K562 (cell line): ENCODE results near the gene ATXN1. TPM values are rescaled to one million over a fixed set of nuclear protein-coding genes. Genes with fewer than 3 reads are reported as not detected.

Experiments used
- ATAC-seq: fragments of 200-7000 bp; cut with Tn5 transposase; 3 replicates; pipeline ENCODE4 v1.9.1; 2020; ENCODE audit warnings: moderate library complexity
- BruUV-seq: library from RNA; stranded (reverse); fragments of 400-500 nt; replicated peaks from 2 replicates; lab custom pipeline; 2021; lab: Mats Ljungman, UMichigan
- CTCF ChIA-PET: fragments of 300-600 bp; formaldehyde crosslinking; extraction: SDS; loops from one replicate; lab custom pipeline; 2021; ENCODE audit warnings: low intra/inter-chr PET ratio; lab: Yijun Ruan, JAX
- POLR2A ChIA-PET: fragments of 300-600, 350-650 bp; sonication (Branson Sonifier 250); formaldehyde crosslinking; extraction: SDS; loops from one replicate; lab custom pipeline; 2021; ENCODE audit warnings: antibody characterized with exemption, inconsistent platforms; lab: Yijun Ruan, JAX
- DNase-seq, 4 experiments: peaks; one replicate each; pipeline versions ENCODE4 v3.0.0 to v3.0.0-alpha.2; 2011 to 2018; ENCODE audit warnings: low spot score in 3 of 4, mixed read lengths in 3 of 4; ENCODE audit errors: extremely low read depth in 1 of 4
- FAIRE-seq: peaks from 2 replicates; lab custom pipeline; 2011; peaks lifted over from hg19 to GRCh38; lab: Jason Lieb, UNC
- H2AFZ ChIP-seq: 2 replicates; pipeline ENCODE4 v1.6.0; 2011; ENCODE audit warnings: low read depth, low read length, control low read depth, inconsistent platforms
- H3K27ac ChIP-seq: fragments of 200-600 bp; 3 replicates; pipeline ENCODE4 v1.8.0; 2011; ENCODE audit warnings: low read depth, mild to moderate bottlenecking, control low read depth, inconsistent platforms, low read length, moderate library complexity, mixed read lengths; ENCODE audit errors: extremely low read depth
- H3K27me3 ChIP-seq, 2 experiments: fragments of 300-600 bp in 1 of 2; 2 replicates in 1 of 2; 3 replicates in 1 of 2; pipeline versions ENCODE4 v1.6.0 to v1.8.0; 2011; ENCODE audit warnings: inconsistent platforms in 2 of 2, low read length in 2 of 2, mild to moderate bottlenecking in 1 of 2, mixed read lengths in 1 of 2, moderate library complexity in 1 of 2; ENCODE audit not compliant: control insufficient read depth in 2 of 2, insufficient read depth in 2 of 2
- H3K36me3 ChIP-seq: fragments of 300-600 bp; 3 replicates; pipeline ENCODE4 v1.8.0; 2011; ENCODE audit warnings: mild to moderate bottlenecking, low read length, inconsistent platforms; ENCODE audit not compliant: control insufficient read depth, insufficient read depth
- H3K4me1 ChIP-seq, 2 experiments: fragments of 200-600 bp in 1 of 2; replicated peaks in 1 of 2; 2 replicates in 1 of 2; 3 replicates in 1 of 2; pipeline versions ENCODE4 v1.5.1 to v1.8.0; 2011; ENCODE audit warnings: inconsistent platforms in 2 of 2, low read length in 2 of 2, mild to moderate bottlenecking in 1 of 2, mixed read lengths in 1 of 2, moderate library complexity in 1 of 2; ENCODE audit not compliant: control insufficient read depth in 2 of 2, insufficient read depth in 2 of 2
- H3K4me2 ChIP-seq: 2 replicates; pipeline ENCODE4 v1.6.1; 2011; ENCODE audit warnings: low read length, control low read depth, inconsistent platforms, mixed read lengths; ENCODE audit not compliant: insufficient read depth
- H3K4me3 ChIP-seq: fragments of 200-600 bp; sonication (generic), shearing (Covaris generic); 2 replicates; pipeline ENCODE4 v1.5.1; 2016; ENCODE audit warnings: control low read depth, inconsistent platforms
- H3K79me2 ChIP-seq: fragments of 200-600 bp; 3 replicates; pipeline ENCODE4 v1.8.0; 2011; ENCODE audit warnings: low read length, inconsistent platforms; ENCODE audit not compliant: control insufficient read depth, insufficient read depth
- H3K9ac ChIP-seq, 2 experiments: 2 replicates each; pipeline versions ENCODE4 v1.6.0 to v1.6.1; 2011; ENCODE audit warnings: low read depth in 2 of 2, low read length in 2 of 2, control low read depth in 1 of 2, inconsistent platforms in 1 of 2, mild to moderate bottlenecking in 1 of 2, mixed read lengths in 1 of 2; ENCODE audit not compliant: insufficient read depth in 1 of 2
- H3K9me1 ChIP-seq: one replicate; pipeline ENCODE4 v1.6.0; 2011; ENCODE audit warnings: inconsistent platforms, mild to moderate bottlenecking, low read length, moderate library complexity; ENCODE audit not compliant: control insufficient read depth, insufficient read depth
- H3K9me3 ChIP-seq: replicated peaks from 2 replicates; pipeline ENCODE4 v1.5.1; 2011; ENCODE audit warnings: low read depth, low read length, inconsistent platforms; ENCODE audit not compliant: control insufficient read depth, insufficient read depth
- H4K20me1 ChIP-seq: replicated peaks from 2 replicates; pipeline ENCODE4 v1.6.1; 2011; ENCODE audit warnings: low read length, inconsistent platforms, mixed read lengths; ENCODE audit not compliant: control insufficient read depth, insufficient read depth
- ZNF561 ChIP-seq: fragments of 450-650 bp; formaldehyde crosslinking; conservative IDR thresholded peaks from 2 replicates; pipeline ENCODE4 v1.4.0; 2020; ENCODE audit warnings: mild to moderate bottlenecking, moderate library complexity
- WGBS: fragments of 100-300 bp; shearing (Covaris generic); methylation state at CpG from one replicate; pipeline ENCODE4 v1.1.6; 2016; ENCODE audit warnings: low coverage, mixed read lengths; ENCODE audit not compliant: insufficient coverage; ENCODE audit errors: missing lambda C conversion rate; 5-methylcytosine and 5-hydroxymethylcytosine counted together
- in situ Hi-C: fragments of 300-500 bp; cut with MboI; formaldehyde crosslinking; loops from 4 replicates; pipeline ENCODE4 v1.15.0; 2018; ENCODE audit warnings: inconsistent platforms, mixed read lengths
- intact Hi-C: fragments of 100-400 bp; cut with micrococcal nuclease; formaldehyde crosslinking; loops from 2 replicates; pipeline ENCODE4 v1.14.2; 2022
- polyA plus RNA-seq, 8 experiments: library from polyadenylated mRNA; depleted of rRNA in 4 of 8; stranded (reverse) in 5 of 8; unstranded in 3 of 8; fragments of >200 nt; fragmentation: Nextera tagmentation in 2 of 8; fragmentation: Illumina TruSeq in 1 of 8; extraction: Ambion mirVana in 2 of 8; extraction: Trizol in 1 of 8; gene quantifications; 2 replicates each; pipeline versions ENCODE4 v1.2.1 to v1.2.3, GENCODE V29; 2011 to 2014; ENCODE audit warnings: inconsistent platforms in 1 of 8, missing spikeins in 1 of 8
- total RNA-seq, 7 experiments: library from RNA; depleted of rRNA in 6 of 7; stranded (reverse); fragments of >200 nt in 6 of 7; fragmentation: Illumina TruSeq in 2 of 7; extraction: Trizol in 2 of 7; gene quantifications; 2 replicates each; pipeline versions ENCODE4 v1.2.1 to v1.2.3, GENCODE V29; 2011 to 2021; ENCODE audit warnings: low replicate concordance in 1 of 7
- TF ChIP-seq, protein P1 (sequence below), 2 experiments: fragments of 450-650 bp; IDR thresholded peaks; 2 replicates each; pipeline ENCODE4 v1.6.1; 2018; ENCODE audit warnings: mild to moderate bottlenecking in 2 of 2, low read depth in 1 of 2; ENCODE audit not compliant: partially characterized antibody in 2 of 2
- TF ChIP-seq, protein P2 (sequence below): fragments of 450-650 bp; IDR thresholded peaks from 2 replicates; pipeline ENCODE4 v1.6.1; 2016; ENCODE audit warnings: mild to moderate bottlenecking, moderate library complexity

ATXN1 gene
- total and polyA plus RNA-seq, 9 of the 15 experiments (the other 6 are each of a cell fraction or from before 2014, with no cell fraction given): under 0.01 to 1.2 (median 0.58) TPM

DNA sequence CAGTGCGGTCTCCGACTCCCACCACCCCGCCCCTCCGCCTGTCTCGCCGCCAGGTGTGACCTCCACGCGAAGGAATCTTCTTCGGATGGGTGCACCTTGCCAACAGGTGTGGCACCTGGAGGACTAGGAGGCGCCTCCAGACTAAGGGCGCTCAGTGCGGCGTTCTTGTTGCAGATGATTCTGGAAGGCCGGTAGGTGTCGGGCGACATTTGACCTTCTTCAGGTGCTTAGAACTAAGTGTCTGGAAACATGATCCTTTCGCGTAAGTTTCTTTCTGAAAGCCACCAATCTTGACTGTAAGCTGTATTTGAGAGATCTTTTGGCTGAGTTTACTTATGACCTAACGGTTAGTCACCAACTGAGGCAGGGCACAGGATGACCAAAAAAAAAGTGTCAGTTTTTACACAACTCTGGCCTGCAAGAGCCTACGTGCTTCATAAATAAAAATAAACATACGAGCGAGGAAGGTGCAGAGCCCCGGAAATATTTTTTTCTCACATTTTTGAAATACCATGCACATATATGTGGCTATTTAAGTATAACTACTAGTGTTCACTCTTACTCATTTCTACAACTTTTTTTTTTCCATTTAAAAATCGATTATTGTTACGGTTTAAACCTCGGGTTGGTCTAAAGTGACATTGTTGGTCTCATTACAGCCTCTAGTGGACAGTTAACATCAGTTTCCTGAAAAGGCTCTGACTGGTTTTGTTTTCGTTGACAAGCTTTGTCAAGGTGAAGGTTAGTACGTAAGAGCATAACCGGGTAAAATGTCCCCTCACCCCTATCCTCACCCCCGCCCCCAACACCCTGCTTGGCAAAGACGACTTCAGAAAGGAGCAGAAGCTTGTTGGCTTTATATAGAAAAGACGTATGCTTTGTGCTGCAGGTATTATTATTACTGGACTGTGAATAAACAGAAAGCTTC is 1.6 kb upstream of the ATXN1 start:
- no peak overlapping the region; a peak in 1 of 4 replicates for H3K9ac ChIP-seq
- 48% methylated on average over 32 of the region's 32 CpGs for WGBS
- BruUV-seq: no TSS peak
- no peaks in the 10 kb centered on the region for H3K79me2 ChIP-seq
- CTCF ChIA-PET: interaction anchor here (0.8 to 1.1 kb wide), 2 partner anchors 252 to 431 kb away, joined by 3 to 5 read pairs; no protein-coding TSS in a partner anchor
- H3K27me3 ChIP-seq: peaks cover 13 to 17% of the 10 kb centered on the region in 2 experiments; a peak in 4 of 5 replicates
- H3K4me2 ChIP-seq: no peak overlapping the region
- H3K27ac ChIP-seq: no peak overlapping the region
- ATAC-seq: 0 out of 3 replicates have a peak, but pooled peaks have one; percentile 16
- in situ Hi-C loops: no loop called here
- peaks cover 3 to 27% of the 10 kb centered on the region in 2 experiments; a peak in 3 of 5 replicates for H3K4me1 ChIP-seq
- intact Hi-C loops: loop anchor here (5.0 to 10.0 kb wide), 4 partner anchors 202 to 431 kb away; no protein-coding TSS in a partner anchor
- no peak overlapping the region for H2AFZ ChIP-seq
- DNase-seq: peak; percentile 61 to 67 (median 64)
- no peaks in the 10 kb centered on the region for H4K20me1 ChIP-seq
- no peaks in the 10 kb centered on the region for H3K9me3 ChIP-seq
- H3K36me3 ChIP-seq: no peaks in the 10 kb centered on the region
- H3K4me3 ChIP-seq: no peak overlapping the region
- H3K9me1 ChIP-seq: no peaks in the 10 kb centered on the region
- POLR2A ChIA-PET: interaction anchor here (0.6 to 1.5 kb wide), 4 partner anchors 8 to 198 kb away, joined by 3 to 6 read pairs (median 4); no protein-coding TSS in a partner anchor
- peak; percentile 88 for FAIRE-seq
- TF ChIP-seq, protein P1, sequence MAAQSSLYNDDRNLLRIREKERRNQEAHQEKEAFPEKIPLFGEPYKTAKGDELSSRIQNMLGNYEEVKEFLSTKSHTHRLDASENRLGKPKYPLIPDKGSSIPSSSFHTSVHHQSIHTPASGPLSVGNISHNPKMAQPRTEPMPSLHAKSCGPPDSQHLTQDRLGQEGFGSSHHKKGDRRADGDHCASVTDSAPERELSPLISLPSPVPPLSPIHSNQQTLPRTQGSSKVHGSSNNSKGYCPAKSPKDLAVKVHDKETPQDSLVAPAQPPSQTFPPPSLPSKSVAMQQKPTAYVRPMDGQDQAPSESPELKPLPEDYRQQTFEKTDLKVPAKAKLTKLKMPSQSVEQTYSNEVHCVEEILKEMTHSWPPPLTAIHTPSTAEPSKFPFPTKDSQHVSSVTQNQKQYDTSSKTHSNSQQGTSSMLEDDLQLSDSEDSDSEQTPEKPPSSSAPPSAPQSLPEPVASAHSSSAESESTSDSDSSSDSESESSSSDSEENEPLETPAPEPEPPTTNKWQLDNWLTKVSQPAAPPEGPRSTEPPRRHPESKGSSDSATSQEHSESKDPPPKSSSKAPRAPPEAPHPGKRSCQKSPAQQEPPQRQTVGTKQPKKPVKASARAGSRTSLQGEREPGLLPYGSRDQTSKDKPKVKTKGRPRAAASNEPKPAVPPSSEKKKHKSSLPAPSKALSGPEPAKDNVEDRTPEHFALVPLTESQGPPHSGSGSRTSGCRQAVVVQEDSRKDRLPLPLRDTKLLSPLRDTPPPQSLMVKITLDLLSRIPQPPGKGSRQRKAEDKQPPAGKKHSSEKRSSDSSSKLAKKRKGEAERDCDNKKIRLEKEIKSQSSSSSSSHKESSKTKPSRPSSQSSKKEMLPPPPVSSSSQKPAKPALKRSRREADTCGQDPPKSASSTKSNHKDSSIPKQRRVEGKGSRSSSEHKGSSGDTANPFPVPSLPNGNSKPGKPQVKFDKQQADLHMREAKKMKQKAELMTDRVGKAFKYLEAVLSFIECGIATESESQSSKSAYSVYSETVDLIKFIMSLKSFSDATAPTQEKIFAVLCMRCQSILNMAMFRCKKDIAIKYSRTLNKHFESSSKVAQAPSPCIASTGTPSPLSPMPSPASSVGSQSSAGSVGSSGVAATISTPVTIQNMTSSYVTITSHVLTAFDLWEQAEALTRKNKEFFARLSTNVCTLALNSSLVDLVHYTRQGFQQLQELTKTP (IDR thresholded peaks at IDR 0.05; ENCODE audit: low read depth in 1 of 2, partially characterized antibody in 2 of 2): no peak
- no peak for TF ChIP-seq ZNF561 (CRISPR knock-in tag)
- TF ChIP-seq, protein P2, sequence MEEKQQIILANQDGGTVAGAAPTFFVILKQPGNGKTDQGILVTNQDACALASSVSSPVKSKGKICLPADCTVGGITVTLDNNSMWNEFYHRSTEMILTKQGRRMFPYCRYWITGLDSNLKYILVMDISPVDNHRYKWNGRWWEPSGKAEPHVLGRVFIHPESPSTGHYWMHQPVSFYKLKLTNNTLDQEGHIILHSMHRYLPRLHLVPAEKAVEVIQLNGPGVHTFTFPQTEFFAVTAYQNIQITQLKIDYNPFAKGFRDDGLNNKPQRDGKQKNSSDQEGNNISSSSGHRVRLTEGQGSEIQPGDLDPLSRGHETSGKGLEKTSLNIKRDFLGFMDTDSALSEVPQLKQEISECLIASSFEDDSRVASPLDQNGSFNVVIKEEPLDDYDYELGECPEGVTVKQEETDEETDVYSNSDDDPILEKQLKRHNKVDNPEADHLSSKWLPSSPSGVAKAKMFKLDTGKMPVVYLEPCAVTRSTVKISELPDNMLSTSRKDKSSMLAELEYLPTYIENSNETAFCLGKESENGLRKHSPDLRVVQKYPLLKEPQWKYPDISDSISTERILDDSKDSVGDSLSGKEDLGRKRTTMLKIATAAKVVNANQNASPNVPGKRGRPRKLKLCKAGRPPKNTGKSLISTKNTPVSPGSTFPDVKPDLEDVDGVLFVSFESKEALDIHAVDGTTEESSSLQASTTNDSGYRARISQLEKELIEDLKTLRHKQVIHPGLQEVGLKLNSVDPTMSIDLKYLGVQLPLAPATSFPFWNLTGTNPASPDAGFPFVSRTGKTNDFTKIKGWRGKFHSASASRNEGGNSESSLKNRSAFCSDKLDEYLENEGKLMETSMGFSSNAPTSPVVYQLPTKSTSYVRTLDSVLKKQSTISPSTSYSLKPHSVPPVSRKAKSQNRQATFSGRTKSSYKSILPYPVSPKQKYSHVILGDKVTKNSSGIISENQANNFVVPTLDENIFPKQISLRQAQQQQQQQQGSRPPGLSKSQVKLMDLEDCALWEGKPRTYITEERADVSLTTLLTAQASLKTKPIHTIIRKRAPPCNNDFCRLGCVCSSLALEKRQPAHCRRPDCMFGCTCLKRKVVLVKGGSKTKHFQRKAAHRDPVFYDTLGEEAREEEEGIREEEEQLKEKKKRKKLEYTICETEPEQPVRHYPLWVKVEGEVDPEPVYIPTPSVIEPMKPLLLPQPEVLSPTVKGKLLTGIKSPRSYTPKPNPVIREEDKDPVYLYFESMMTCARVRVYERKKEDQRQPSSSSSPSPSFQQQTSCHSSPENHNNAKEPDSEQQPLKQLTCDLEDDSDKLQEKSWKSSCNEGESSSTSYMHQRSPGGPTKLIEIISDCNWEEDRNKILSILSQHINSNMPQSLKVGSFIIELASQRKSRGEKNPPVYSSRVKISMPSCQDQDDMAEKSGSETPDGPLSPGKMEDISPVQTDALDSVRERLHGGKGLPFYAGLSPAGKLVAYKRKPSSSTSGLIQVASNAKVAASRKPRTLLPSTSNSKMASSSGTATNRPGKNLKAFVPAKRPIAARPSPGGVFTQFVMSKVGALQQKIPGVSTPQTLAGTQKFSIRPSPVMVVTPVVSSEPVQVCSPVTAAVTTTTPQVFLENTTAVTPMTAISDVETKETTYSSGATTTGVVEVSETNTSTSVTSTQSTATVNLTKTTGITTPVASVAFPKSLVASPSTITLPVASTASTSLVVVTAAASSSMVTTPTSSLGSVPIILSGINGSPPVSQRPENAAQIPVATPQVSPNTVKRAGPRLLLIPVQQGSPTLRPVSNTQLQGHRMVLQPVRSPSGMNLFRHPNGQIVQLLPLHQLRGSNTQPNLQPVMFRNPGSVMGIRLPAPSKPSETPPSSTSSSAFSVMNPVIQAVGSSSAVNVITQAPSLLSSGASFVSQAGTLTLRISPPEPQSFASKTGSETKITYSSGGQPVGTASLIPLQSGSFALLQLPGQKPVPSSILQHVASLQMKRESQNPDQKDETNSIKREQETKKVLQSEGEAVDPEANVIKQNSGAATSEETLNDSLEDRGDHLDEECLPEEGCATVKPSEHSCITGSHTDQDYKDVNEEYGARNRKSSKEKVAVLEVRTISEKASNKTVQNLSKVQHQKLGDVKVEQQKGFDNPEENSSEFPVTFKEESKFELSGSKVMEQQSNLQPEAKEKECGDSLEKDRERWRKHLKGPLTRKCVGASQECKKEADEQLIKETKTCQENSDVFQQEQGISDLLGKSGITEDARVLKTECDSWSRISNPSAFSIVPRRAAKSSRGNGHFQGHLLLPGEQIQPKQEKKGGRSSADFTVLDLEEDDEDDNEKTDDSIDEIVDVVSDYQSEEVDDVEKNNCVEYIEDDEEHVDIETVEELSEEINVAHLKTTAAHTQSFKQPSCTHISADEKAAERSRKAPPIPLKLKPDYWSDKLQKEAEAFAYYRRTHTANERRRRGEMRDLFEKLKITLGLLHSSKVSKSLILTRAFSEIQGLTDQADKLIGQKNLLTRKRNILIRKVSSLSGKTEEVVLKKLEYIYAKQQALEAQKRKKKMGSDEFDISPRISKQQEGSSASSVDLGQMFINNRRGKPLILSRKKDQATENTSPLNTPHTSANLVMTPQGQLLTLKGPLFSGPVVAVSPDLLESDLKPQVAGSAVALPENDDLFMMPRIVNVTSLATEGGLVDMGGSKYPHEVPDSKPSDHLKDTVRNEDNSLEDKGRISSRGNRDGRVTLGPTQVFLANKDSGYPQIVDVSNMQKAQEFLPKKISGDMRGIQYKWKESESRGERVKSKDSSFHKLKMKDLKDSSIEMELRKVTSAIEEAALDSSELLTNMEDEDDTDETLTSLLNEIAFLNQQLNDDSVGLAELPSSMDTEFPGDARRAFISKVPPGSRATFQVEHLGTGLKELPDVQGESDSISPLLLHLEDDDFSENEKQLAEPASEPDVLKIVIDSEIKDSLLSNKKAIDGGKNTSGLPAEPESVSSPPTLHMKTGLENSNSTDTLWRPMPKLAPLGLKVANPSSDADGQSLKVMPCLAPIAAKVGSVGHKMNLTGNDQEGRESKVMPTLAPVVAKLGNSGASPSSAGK: no peak
